ENCODE results near the gene MEGF6.
A peak's percentile ranks its signal among the peaks of the same experiment; 100 is the strongest.

Gene MEGF6

DNA sequence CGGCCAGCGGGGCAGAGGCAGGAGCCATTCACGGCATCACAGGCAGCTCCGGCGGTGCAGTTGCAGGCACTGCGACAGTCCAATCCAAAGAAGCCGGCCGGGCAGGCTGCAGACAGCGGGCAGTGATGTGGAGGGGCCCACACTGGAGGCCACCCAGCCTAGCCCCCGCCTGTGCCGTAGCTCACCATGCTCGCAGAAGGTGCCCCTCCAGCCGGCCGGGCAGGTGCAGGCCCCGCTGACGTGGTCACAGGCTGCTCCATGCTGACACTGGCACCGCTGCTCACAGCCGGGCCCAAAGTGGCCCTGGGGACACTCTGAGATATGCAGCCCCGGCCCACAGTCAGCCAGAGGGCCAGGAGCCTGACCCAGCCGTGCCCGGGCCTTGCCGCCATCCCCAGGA, 111.7 kb downstream of the MEGF6 start:
- no peak for DNase-seq

- DNase-seq = no peak
Measured at GRCh38 chr1:3498986-3499385, 112.3 kb downstream of the MEGF6 start.

DNA sequence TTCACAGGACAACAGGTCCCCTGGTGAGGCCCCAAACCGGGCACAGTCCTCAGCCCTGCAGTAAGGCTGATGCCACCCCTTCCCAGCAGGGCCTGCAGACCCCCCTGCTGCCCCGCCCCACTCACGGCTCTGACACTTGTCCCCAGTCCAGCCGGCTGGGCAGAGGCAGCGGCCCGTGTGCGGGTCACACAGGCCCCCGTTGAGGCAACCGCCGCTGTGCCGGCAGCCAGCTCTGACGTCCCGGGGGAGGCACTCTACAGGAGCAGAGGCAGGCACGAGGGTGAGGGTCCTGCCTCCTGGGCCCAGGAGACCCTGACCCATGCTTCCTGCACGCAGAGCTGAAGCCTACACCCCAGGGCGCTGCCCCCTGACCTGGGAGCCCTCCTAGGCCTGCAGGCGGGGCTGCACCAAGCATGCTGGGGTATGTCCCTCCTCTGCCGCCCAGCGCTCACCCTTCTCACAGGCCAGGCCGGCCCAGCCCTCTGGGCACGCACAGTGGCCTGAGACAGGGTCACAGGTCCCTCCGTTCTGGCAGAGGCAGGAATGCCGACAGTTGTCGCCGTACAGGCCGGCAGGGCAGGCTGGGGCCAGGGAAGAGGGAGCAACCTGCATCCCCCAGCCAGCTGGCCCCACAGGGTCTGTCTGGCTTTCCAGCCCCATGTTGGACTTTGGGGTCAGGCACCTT, 112.9 kb downstream of the MEGF6 start:
- DNase-seq = no peak

GRCh38 chr1:3497521-3497920, 113.8 kb downstream of the MEGF6 start:
- DNase-seq = no peak

DNA sequence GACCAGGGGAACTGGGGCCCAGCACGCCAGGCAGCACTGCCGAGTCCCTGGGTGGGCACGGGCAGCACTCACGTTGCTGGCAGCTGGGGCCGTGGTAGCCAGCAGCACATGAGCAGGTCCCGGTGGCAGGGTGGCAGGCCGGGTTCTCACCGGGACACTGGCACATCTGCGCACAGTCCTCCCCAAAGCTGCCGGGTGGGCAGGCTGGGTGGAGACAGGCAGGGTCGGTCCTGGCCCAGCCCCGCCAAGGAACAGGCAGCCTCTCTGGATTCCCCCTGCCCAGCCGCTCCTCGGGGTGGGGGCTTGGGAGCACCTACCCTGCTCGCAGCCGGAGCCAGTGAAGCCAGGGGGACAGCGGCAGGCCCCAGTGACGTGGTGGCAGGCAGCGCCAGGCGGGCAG, 114.4 kb downstream of the MEGF6 start:
- no peak for DNase-seq

- no peak for DNase-seq
Measured at GRCh38 chr1:3495776-3496745, 115.2 kb downstream of the MEGF6 start.

DNA sequence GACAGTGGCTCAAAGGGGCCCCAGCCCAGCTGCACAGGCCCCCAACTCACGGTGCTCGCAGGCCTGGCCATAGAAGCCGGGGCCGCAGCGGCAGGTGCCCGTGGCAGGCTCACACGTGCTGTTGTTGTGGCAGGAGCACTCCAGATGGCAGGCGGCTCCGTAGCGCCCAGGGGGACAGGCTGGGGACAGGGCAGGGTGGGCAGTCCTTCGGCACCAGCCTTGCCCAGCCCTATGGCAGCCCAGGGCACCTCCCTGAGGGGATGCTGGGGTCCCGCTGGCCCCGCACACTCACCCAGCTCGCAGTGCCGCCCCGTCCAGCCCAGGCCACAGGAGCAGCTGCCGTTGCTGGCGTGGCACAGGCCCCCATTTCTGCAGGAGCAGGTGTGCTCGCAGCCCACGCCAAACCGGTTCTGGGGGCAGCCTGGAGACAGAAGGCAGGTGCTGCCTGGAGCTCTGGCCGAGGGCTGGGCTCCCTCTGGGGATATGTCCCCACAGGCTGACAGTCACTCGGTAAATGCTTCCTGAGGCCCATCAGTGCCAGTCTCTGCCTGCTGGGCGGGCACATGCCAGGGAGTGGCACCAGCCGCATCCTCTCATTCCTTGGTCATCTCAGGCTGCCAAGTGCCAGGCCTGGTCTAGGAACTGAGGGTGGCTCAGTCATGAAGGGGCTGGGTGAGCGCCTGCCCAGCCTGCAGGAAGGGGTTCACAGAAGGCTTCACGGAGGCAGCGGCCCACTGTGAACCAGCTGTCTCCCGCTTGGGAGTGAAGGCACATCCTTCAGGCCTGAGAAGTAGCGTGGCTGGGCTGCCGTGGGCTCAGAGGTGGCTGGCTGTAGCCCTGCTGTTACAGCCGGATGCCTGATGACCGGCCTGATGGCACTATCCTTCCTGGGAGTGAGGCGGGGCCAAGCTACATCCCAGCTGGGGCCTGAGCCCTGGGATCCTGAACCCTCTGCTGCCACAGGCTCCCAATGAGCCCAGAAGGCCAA, 116.7 kb downstream of the MEGF6 start:
- DNase-seq = no peak

GRCh38 chr1:3492545-3493246, 118.6 kb downstream of the MEGF6 start:
- no peak for DNase-seq

DNA sequence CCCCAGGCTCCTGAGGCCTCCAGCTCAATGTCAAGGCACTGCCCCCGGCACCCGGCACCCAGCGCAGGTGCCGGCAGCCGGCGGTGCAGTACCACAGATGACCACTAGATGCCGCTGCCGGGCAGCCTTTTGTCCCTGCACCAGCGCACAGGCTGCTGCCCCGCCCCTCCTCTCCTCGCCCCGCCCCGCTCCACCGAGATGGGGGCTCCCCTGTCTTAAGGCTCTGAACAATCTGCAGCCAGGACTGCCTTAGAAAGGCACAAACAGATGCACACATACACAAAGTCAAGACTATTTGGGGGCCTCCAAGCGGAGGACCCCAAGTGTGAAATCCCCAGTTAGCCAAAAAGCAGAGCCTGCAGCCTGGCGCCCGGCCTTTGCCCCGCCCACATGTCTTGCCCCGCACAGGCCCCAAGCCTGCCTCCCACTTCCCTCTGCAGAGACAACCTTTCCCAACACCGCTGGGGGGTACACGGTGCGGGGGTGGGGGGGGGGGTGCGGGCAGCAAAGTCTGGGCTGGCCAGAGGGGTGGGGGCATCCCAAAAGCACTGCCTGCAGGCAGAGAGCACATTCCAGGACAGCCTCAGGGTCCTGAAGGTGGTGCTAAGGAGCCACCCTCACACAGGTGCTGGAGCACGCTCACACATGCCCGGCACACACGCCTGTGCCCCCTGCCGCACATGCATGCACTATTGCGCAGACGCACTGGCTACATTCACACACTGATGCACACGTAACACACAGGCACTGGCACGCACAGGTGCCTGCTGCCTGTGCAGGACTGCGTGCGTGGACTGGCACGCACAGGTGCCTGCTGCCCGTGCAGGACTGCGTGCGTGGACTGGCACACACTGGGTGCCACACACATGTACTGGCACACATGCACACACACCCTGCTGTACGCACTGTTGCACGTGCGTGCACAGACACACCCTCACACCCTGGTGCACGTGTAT, 119.7 kb downstream of the MEGF6 start:
- peak; percentile 89 for DNase-seq

- no peak for DNase-seq
Measured at GRCh38 chr1:3490046-3490745, 121.1 kb downstream of the MEGF6 start.

DNA sequence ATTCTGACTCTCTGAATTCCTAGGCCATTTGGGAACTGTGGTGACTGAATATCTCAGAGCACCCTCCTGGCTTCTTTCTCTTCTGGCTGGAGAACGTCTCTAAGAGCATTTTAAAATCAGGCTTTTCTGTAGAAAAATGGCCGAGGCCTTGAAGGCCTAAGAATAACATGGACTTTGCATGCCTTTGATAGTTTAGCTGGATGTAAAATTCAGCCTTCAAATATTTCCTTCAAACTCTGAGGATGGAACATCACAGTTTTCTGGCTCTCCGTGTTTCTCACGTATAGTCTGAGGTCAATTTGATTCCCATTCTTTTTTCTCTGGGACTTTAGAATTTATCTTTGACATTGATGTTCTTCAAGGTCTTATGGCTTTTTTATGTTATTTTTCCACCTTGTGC, 122.9 kb downstream of the MEGF6 start:
- DNase-seq = no peak

GRCh38 chr1:3485016-3485415, 126.3 kb downstream of the MEGF6 start:
- no peak for DNase-seq

GRCh38 chr1:3483801-3484444, 127.4 kb downstream of the MEGF6 start:
- DNase-seq = peak; percentile 58

DNA sequence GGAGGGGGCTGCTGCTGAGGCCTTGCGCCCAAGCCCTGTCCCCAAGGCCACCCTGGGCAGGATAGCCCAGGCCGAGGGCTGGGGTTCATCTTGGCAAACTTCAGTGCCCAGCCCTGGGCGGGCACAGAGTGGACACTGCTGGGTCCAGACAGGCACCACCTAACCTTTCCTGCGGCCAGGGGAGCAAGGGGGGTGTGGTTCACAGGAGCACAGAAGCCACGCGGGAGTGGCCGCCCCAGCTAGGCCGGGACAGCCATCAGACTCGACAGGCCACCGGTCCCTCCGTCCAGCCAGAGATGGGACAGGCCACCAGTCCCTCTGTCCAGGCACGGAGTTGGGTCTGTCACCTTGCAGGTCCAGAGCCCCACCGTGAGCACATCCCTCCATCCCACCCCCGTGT, 127.9 kb downstream of the MEGF6 start:
- DNase-seq = no peak

GRCh38 chr1:3482378-3482849, 128.9 kb downstream of the MEGF6 start:
- no peak for DNase-seq

DNA sequence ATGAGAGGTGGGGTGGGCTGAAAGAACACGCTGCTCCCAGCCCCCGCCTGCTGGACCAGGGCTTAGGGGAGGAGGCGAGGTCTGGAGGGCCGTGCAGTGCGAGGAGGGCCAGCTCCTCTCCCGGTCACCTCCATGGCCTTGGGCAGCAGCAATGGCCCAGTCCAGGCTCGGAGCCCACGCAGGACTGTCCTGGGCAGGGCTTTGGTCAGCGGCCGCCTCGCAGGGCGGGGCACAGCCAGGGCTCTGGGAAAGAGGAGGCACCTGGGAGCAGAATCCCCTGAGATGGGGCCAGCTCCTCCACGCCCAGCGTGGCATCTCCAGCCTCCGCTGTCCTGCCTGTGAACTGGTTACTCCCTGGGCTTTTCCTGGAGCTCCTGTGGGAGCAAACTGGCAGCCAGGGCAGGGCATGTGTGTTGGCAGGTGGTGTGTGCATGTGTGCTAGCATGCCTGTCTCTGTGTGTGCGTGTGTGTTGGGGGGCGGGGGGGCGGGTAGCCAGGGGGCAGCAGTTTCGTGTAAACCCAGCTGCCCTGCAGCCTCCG, 129.4 kb downstream of the MEGF6 start:
- DNase-seq = no peak

DNA sequence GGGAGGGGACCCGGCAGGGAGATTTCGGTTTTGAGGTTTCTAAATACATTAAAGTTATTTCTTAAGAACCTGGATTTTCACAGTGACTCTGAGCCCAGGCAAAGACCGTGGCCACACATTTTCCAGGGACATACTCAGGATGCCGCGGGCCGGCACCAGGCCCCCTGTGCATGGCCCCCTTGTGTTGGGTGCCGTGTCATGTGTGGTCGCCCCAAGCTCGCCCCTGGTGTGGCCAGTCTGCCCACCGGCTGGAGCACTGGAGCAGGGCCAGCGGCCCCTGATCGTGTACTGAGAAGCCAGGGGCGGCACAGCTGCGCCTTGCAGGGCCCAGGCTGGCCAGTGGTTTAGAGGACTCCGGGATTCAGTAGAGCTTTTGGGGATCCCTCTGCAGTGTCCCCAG, 130.3 kb downstream of the MEGF6 start:
- no peak for DNase-seq

- no peak for DNase-seq
Measured at GRCh38 chr1:3480369-3480719, 131.0 kb downstream of the MEGF6 start.

Measured in right forelimb (tissue), 1 donor.